Fibroblast of lung (primary cell): ENCODE results near the gene EYA3.

Experiments
- CTCF ChIP-seq, 2 donors: IDR thresholded peaks in 1 of 2; conservative IDR thresholded peaks in 1 of 2; 1 replicate in 1 of 2; 2 replicates in 1 of 2; pipeline ENCODE4 v1.5.1; 2011 to 2012; ENCODE audit warnings: low read length in 2 of 2, control low read depth in 1 of 2, inconsistent platforms in 1 of 2, low read depth in 1 of 2, mild to moderate bottlenecking in 1 of 2
- EZH2 ChIP-seq: IDR thresholded peaks from 2 replicates; pipeline ENCODE4 v1.5.1; 2012; ENCODE audit warnings: low read length, control low read depth, mild to moderate bottlenecking; ENCODE audit errors: missing control alignments

- TF ChIP-seq CTCF (conservative IDR thresholded peaks at IDR 0.05 in 1 of 2, IDR thresholded peaks at IDR 0.05 in 1 of 2; ENCODE audit: low read depth in 1 of 2, low read length in 2 of 2) (no peak), EZH2 (no peak)
Observed at GRCh38 chr1:28044399-28044798, 44.0 kb downstream of the EYA3 start.
